GM12892 (cell line): ENCODE results near the gene RPS14.

ENCODE experiments used
- POLR2AphosphoS5 ChIP-seq: IDR thresholded peaks from 2 replicates; pipeline ENCODE4 v1.6.1; 2011; ENCODE audit warnings: low read depth, low read length, control low read depth
- TAF1 ChIP-seq: IDR thresholded peaks from 2 replicates; pipeline ENCODE4 v1.6.1; 2011; ENCODE audit warnings: low read depth, mild to moderate bottlenecking, control low read depth, low read length, borderline replicate concordance

- TF ChIP-seq TAF1 = peak; percentile 59
- peak; percentile 98 for TF ChIP-seq POLR2AphosphoS5
Measured at GRCh38 chr5:150400316-150401075, 49.0 kb downstream of the RPS14 start.
